Caco-2 (cell line): ENCODE results near the gene SPATA17. TPM values are rescaled to one million over a fixed set of nuclear protein-coding genes. Genes with fewer than 3 reads are reported as not detected.
A peak's percentile ranks its signal among the peaks of the same experiment; 100 is the strongest.

ENCODE experiments used
- BruUV-seq: library from RNA; stranded (reverse); fragments of 400-500 nt; replicated peaks from 2 replicates; lab custom pipeline; 2021; lab: Mats Ljungman, UMichigan
- CTCF ChIA-PET: fragments of 300-600 bp; sonication (Branson Sonifier 250); formaldehyde crosslinking; loops from one replicate; lab custom pipeline; 2022; ENCODE audit warnings: antibody characterized with exemption; lab: Charles Lee
- POLR2A ChIA-PET: fragments of 300-600 bp; sonication (Branson Sonifier 250); formaldehyde crosslinking; loops from one replicate; lab custom pipeline; 2022; ENCODE audit warnings: antibody characterized with exemption; lab: Charles Lee
- DNase-seq, 2 experiments: peaks; one replicate each; pipeline versions ENCODE4 v3.0.0 to v3.0.0-alpha.2; 2020 to 2022
- H3K27me3 ChIP-seq: replicated peaks from 2 replicates; pipeline ENCODE4 v1.6.0; 2011; ENCODE audit warnings: low read length; ENCODE audit not compliant: control insufficient read depth, insufficient read depth
- H3K36me3 ChIP-seq: 2 replicates; pipeline ENCODE4 v1.5.1; 2011; ENCODE audit warnings: low read length; ENCODE audit not compliant: control insufficient read depth, insufficient read depth
- H3K4me1 ChIP-seq: fragments of 250-450 bp; sonication (Bioruptor Pico); 2 replicates; pipeline ENCODE4 v1.5.1; 2020; ENCODE audit warnings: mild to moderate bottlenecking
- H3K4me3 ChIP-seq: 2 replicates; pipeline ENCODE4 v1.5.1; 2011; ENCODE audit warnings: low read depth, mild to moderate bottlenecking, control low read depth, low read length
- H3K9me3 ChIP-seq: fragments of 250-450 bp; sonication (Bioruptor Pico); 2 replicates; pipeline ENCODE4 v1.5.1; 2020; ENCODE audit warnings: mild to moderate bottlenecking, moderate library complexity
- H3K27ac Mint-ChIP-seq: one replicate; pipeline ENCODE4 v1.8.0; 2022; ENCODE audit warnings: mixed read lengths; ENCODE audit not compliant: unreplicated experiment
- H3K27me3 Mint-ChIP-seq: one replicate; pipeline ENCODE4 v1.8.0; 2022; ENCODE audit warnings: mixed read lengths; ENCODE audit not compliant: insufficient read depth, unreplicated experiment
- H3K36me3 Mint-ChIP-seq: one replicate; pipeline ENCODE4 v1.8.0; 2022; ENCODE audit warnings: mild to moderate bottlenecking, mixed read lengths; ENCODE audit not compliant: insufficient read depth, unreplicated experiment
- H3K4me1 Mint-ChIP-seq: one replicate; pipeline ENCODE4 v1.8.0; 2022; ENCODE audit warnings: low read depth, mixed read lengths; ENCODE audit not compliant: unreplicated experiment
- H3K4me3 Mint-ChIP-seq: one replicate; pipeline ENCODE4 v1.8.0; 2022; ENCODE audit warnings: mild to moderate bottlenecking, moderate library complexity, mixed read lengths; ENCODE audit not compliant: unreplicated experiment
- H3K9me3 Mint-ChIP-seq: one replicate; pipeline ENCODE4 v1.8.0; 2022; ENCODE audit warnings: mixed read lengths; ENCODE audit not compliant: unreplicated experiment
- intact Hi-C: fragments of 100-400 bp; cut with micrococcal nuclease; formaldehyde crosslinking; loops from one replicate; pipeline ENCODE4 v1.10.0; 2022; ENCODE audit not compliant: unreplicated experiment
- total RNA-seq: library from RNA; stranded (reverse); gene quantifications from 2 replicates; pipeline ENCODE4 v1.2.3, GENCODE V29; 2022
- TF ChIP-seq, protein P1 (sequence below), 2 experiments: fragments of 200-600 bp in 1 of 2; IDR thresholded peaks; 1 replicate in 1 of 2; 2 replicates in 1 of 2; pipeline versions ENCODE4 v1.5.1 to v1.8.0; 2011 to 2022; ENCODE audit warnings: antibody characterized with exemption in 1 of 2, control low read depth in 1 of 2, inconsistent platforms in 1 of 2, low read depth in 1 of 2, low read length in 1 of 2, mild to moderate bottlenecking in 1 of 2, moderate library complexity in 1 of 2; ENCODE audit not compliant: insufficient read depth in 1 of 2, severe bottlenecking in 1 of 2, unreplicated experiment in 1 of 2

Gene SPATA17
- total RNA-seq, 1 experiment from 2014 or later: 1.1 TPM

DNA sequence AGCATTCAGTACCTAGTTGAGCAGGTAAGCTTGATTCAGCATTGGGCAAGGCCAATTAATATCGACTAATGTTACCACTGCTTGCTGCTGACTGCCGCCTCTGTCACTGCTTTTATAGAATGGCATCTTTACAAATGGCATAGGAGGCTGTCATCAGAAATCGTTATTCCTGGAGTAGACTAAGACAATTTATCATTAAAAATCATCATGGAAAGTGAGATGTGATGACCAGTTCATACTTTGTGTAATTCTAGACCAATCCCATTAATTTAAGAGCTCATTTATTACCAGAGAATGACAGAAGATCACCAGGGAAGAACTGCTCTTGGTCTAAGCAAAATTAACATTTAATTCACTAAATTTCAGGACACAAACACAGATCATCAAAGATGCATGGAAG lies 254.0 kb downstream of the SPATA17 start:
- TF ChIP-seq, protein P1, sequence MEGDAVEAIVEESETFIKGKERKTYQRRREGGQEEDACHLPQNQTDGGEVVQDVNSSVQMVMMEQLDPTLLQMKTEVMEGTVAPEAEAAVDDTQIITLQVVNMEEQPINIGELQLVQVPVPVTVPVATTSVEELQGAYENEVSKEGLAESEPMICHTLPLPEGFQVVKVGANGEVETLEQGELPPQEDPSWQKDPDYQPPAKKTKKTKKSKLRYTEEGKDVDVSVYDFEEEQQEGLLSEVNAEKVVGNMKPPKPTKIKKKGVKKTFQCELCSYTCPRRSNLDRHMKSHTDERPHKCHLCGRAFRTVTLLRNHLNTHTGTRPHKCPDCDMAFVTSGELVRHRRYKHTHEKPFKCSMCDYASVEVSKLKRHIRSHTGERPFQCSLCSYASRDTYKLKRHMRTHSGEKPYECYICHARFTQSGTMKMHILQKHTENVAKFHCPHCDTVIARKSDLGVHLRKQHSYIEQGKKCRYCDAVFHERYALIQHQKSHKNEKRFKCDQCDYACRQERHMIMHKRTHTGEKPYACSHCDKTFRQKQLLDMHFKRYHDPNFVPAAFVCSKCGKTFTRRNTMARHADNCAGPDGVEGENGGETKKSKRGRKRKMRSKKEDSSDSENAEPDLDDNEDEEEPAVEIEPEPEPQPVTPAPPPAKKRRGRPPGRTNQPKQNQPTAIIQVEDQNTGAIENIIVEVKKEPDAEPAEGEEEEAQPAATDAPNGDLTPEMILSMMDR (IDR thresholded peaks at IDR 0.05; ENCODE audit: insufficient read depth in 1 of 2, low read depth in 1 of 2, low read length in 1 of 2, severe bottlenecking in 1 of 2, unreplicated experiment in 1 of 2): no peak
- H3K27me3 Mint-ChIP-seq: peaks cover 5% of the 10 kb centered on the region
- CTCF ChIA-PET: no interaction called here

DNA sequence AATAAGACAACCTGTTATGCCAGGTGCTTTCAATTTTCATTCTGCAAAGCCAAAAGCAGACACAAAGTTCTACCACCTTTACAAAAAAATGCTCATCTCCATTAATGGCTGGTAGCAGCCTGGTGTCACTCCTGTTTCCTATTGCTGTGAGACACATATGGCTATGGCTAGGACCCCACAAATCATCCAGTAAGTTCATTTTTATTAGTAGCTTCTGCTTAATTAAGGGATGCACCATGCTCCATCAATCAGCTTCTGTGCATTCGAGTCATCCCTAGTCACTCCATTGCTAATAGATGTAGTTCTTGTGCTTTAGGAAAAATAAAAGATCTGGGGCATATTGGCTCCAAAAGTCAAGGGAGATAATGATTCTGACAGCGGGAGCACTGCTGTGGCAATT lies 257.2 kb downstream of the SPATA17 start:
- CTCF ChIA-PET: no interaction called here
- no peaks in the 10 kb centered on the region for H3K9me3 Mint-ChIP-seq
- H3K4me3 Mint-ChIP-seq: no peak overlapping the region

More for the DNA sequence above, 254.0 kb downstream of the SPATA17 start:
- BruUV-seq: no TSS peak
- no peak overlapping the region for H3K27ac Mint-ChIP-seq
- H3K36me3 ChIP-seq: no peaks in the 10 kb centered on the region
- H3K4me1 Mint-ChIP-seq: no peaks in the 10 kb centered on the region
- POLR2A ChIA-PET: no interaction called here
- H3K9me3 Mint-ChIP-seq: no peaks in the 10 kb centered on the region
- H3K36me3 Mint-ChIP-seq: no peaks in the 10 kb centered on the region
- no peak for DNase-seq
- no peak overlapping the region for H3K4me3 ChIP-seq
- no peaks in the 10 kb centered on the region for H3K4me1 ChIP-seq
- no peak overlapping the region for H3K4me3 Mint-ChIP-seq
- intact Hi-C loops: no loop called here
- H3K9me3 ChIP-seq: no peaks in the 10 kb centered on the region
- H3K27me3 ChIP-seq: no peaks in the 10 kb centered on the region

DNA sequence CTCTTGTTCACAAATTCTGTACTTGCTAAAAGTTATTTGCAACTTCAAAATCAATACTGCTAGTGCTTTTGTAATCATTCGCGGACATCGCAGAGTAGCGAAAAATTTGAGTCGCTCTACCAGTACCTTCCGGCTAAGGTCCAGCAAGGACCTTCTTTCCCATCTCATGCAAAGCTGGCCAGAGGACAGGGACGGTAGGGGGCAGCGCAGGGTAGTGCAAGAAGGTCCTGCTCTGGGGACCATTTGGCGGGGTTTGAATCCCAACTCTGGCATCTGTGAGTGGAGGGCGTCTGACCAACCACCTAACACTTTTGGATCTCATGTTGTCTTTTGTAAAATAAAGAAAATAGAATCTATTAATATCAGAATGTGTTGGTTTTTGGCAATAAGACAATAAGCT lies 258.3 kb downstream of the SPATA17 start:
- BruUV-seq: no TSS peak
- H3K36me3 ChIP-seq: no peaks in the 10 kb centered on the region
- Mint-ChIP-seq H3K4me3 (no peak overlapping the region), H3K36me3 (no peaks in the 10 kb centered on the region), H3K9me3 (no peaks in the 10 kb centered on the region), H3K27ac (no peak overlapping the region), H3K27me3 (peaks cover 8% of the 10 kb centered on the region), H3K4me1 (no peaks in the 10 kb centered on the region)
- intact Hi-C loops: loop anchor here (1.0 kb wide), 2 partner anchors 275 to 282 kb away; no protein-coding TSS in a partner anchor
- ChIA-PET POLR2A (no interaction called here), CTCF (no interaction called here)
- no peaks in the 10 kb centered on the region for H3K27me3 ChIP-seq
- no peak overlapping the region for H3K4me3 ChIP-seq
- peak; percentile 42 to 43 for DNase-seq
- H3K9me3 ChIP-seq: no peaks in the 10 kb centered on the region
- H3K4me1 ChIP-seq: no peaks in the 10 kb centered on the region
- TF ChIP-seq, protein P1 (IDR thresholded peaks at IDR 0.05; ENCODE audit: insufficient read depth in 1 of 2, low read depth in 1 of 2, low read length in 1 of 2, severe bottlenecking in 1 of 2, unreplicated experiment in 1 of 2): peak; percentile 45 to 47

More for the DNA sequence above, 257.2 kb downstream of the SPATA17 start:
- Histone ChIP-seq H3K4me1 (no peaks in the 10 kb centered on the region), H3K27me3 (no peaks in the 10 kb centered on the region), H3K9me3 (no peaks in the 10 kb centered on the region), H3K36me3 (no peaks in the 10 kb centered on the region), H3K4me3 (no peak overlapping the region)
- POLR2A ChIA-PET: no interaction called here
- intact Hi-C loops: no loop called here
- Mint-ChIP-seq H3K27me3 (peaks cover 8% of the 10 kb centered on the region), H3K27ac (no peak overlapping the region), H3K36me3 (no peaks in the 10 kb centered on the region), H3K4me1 (no peaks in the 10 kb centered on the region)
- no peak for DNase-seq
- TF ChIP-seq, protein P1 (IDR thresholded peaks at IDR 0.05; ENCODE audit: insufficient read depth in 1 of 2, low read depth in 1 of 2, low read length in 1 of 2, severe bottlenecking in 1 of 2, unreplicated experiment in 1 of 2): no peak
- BruUV-seq: no TSS peak
